GM19351 (cell line): Measurements from ENCODE around the gene SPEF2.
A peak's percentile ranks its signal among the peaks of the same experiment; 100 is the strongest.

Experiments
- ATAC-seq: cut with Tn5 transposase; IDR thresholded peaks from one replicate; pipeline ENCODE4 v1.9.1; 2021; ENCODE audit warnings: mild to moderate bottlenecking, moderate library complexity; ENCODE audit not compliant: unreplicated experiment

The SPEF2 gene, protein sequence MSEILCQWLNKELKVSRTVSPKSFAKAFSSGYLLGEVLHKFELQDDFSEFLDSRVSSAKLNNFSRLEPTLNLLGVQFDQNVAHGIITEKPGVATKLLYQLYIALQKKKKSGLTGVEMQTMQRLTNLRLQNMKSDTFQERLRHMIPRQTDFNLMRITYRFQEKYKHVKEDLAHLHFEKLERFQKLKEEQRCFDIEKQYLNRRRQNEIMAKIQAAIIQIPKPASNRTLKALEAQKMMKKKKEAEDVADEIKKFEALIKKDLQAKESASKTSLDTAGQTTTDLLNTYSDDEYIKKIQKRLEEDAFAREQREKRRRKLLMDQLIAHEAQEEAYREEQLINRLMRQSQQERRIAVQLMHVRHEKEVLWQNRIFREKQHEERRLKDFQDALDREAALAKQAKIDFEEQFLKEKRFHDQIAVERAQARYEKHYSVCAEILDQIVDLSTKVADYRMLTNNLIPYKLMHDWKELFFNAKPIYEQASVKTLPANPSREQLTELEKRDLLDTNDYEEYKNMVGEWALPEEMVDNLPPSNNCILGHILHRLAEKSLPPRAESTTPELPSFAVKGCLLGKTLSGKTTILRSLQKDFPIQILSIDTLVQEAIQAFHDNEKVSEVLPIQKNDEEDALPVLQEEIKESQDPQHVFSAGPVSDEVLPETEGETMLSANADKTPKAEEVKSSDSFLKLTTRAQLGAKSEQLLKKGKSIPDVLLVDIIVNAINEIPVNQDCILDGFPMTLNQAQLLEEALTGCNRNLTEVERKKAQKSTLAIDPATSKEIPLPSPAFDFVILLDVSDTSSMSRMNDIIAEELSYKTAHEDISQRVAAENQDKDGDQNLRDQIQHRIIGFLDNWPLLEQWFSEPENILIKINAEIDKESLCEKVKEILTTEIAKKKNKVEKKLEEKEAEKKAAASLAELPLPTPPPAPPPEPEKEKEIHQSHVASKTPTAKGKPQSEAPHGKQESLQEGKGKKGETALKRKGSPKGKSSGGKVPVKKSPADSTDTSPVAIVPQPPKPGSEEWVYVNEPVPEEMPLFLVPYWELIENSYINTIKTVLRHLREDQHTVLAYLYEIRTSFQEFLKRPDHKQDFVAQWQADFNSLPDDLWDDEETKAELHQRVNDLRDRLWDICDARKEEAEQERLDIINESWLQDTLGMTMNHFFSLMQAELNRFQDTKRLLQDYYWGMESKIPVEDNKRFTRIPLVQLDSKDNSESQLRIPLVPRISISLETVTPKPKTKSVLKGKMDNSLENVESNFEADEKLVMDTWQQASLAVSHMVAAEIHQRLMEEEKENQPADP (N-terminal part only)

DNA sequence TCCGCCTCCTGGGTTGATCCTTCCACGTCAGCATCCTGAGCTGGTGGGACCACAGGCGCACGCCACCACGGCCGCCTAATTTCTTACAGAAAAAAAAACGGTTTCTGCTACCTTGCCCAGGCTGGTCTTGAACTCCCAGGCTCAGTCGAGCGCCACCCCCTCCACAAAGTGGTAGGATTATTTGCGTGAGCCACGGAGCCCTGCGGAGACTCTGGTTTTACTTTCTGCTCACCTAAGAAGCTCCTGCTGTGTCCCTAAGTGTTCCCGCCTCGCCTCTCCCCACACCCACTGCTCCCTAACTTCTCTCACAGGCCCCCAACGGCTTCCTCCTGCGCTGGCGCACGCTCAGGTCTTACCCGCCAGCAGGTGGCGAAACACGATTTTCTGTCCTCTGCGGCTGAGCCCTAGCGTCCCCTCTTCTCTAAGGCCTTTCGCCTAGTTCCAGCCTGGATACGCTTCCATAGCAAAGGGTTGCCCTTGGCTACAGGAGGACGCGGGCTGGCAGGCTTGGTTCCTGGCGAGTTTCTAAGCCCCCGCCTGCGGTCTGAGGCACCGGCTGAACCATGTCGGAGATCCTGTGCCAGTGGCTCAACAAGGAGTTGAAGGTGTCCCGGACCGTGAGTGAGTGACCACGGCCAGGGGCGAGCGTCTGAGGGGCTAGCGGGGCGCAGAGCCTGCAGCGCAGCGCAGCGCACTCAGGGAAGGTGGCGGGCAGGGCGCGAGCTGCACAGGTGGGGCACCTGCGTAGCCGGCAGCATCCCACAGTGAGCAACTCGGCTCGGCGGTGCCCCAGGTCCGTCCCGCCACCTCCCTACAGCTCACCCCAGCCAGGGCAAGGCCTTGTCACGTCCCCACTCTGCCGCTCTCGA, at the start of gene SPEF2:
SPEF2 (plus strand) TSS at position 429 of the 869 bp plus-strand sequence; CDS start at position 564, 135 bp downstream.
- peak; percentile 93 for ATAC-seq

DNA sequence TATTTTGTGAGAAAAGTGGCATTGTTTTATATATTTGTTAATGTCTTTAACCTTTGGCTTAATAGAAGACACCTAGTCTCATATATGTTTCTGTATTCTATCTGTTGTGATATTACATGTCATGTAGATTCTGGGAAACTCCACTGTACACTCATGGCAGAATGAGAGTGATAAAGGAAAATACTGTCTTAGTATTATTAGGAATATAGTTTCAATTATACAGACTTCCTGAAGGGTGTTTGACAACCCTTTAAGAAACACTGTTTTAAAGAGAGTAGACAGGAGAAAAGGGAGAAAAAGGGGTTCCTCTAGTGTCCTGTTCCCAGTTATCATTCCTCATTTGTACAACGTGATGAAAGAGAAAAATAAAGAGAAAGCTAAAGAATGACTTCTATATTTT, 42.1 kb upstream of the SPEF2 start:
- no peak for ATAC-seq

DNA sequence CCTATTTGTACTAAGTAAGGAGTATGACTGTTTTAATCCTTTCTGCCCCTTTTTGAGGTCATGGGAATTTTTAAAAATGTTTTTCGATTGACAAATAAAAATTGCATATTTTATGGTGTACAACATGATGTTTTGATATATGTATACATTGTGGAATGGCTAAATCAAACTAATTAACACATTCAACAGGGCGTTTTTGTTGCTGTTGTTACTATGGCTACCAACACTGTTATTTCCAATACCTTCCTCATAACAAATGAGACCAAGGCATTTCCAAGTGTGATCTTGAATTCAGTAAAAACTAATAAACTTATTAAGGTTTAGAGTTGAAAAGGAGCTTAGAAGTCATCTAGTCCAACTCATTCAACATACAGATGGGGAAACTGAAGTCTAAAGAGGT, 30.2 kb upstream of the SPEF2 start:
- no peak for ATAC-seq

DNA sequence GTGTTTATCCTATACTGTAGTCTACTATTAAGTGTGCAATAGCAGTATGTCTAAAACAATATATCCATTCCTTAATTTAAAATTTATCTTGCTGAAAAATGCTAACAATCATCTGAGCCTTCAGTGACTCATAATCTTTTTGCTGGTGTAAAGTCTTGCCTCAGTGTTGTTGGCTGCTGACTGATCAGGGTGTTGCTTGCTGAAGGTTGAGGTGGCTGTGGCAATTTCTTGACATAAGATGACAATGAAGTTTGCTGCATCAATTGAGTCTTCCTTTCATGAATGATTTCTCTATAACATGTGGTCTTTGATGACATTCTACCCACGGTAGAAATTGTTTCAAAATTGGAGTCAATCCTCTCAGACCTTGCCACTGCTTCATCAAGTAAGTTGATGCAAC, 24.3 kb upstream of the SPEF2 start:
- no peak for ATAC-seq

DNA sequence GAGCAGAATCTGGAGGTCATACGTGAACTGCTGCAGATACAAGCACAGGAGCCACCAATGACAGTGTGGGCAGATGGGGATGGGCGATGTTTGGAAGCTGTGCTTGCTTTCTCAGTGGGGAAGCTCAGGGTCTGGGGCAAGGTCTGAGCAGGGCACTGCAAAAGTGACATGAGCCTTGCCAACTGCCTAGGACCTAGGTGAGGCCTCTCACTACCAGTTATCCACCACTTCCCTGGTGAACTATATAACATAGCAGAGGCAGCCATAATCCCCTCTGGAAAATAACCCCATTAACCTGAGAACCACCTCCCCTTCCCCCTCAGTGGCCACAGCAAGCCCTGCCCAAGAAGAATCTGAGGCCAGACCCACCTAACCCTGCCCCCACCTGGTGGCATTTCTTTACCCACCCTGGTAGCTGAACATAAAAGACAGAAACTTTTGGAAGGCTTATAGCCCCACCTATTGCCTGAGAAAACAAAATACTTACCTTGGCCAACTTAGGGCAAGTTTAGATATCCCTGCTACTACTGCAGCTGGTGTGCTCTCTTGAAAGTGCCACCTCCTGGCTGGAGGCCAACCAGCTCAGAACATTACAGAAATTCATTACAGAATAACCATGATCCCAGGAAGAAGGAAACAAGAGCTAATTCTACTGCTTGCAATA, 18.8 kb upstream of the SPEF2 start:
- no peak for ATAC-seq

DNA sequence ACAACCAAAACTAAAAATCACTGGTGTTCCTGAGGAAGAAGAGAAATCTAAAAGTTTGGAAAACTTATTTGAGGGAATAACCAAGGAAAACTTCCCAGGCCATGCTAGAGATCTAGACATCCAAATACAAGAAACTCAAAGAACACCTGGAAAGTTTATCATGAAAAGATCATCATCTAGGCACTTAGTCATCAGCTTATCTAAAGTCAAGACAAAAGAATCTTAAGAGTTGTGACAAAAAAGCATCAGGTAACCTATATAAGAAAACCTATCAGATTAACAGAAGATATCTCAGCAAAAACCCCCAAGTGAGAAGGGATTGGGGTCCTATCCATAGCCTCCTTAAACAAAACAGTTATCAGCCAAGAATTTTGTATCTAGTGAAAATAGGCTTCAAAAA, 17.1 kb upstream of the SPEF2 start:
- no peak for ATAC-seq

DNA sequence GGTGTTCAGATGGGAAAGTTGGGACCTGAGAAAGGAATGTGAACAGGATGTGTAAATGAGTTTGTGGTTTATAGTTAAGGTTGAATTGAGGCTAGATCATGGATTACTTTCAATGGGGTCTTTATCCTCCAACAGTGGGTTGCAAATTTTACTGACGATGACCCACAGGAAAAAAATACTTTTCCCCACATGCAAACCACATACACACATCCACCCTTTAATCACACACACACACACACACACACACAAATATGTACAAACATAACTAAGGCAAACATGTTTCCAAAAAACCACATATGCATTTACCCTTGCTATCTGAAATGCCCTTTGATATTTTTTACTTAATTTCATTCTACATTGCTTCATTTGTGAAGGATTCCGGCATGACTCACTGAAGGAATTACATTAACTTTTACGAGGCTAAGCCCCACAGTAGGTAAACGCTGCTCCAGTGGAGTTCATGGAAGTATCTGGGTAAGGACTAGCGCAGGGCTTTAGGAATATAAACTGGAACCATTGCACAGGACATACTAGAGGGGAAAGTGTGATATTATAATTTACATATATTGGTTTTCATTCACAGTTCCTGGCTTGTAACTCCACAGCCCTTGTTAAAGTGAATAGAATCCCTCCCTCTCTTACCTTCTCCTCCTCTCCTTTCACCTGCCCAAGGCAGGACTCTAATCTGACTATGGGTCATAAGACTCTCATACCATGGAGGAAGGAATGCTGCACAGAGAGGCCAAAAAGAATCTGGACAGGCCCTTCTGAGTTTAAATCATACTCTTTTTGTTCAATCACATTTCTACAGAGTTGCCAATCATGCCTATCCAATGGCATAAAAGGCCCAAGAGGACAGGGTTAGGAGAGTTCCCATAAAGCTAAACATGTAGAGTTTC, 8.5 kb upstream of the SPEF2 start:
- ATAC-seq: no peak

DNA sequence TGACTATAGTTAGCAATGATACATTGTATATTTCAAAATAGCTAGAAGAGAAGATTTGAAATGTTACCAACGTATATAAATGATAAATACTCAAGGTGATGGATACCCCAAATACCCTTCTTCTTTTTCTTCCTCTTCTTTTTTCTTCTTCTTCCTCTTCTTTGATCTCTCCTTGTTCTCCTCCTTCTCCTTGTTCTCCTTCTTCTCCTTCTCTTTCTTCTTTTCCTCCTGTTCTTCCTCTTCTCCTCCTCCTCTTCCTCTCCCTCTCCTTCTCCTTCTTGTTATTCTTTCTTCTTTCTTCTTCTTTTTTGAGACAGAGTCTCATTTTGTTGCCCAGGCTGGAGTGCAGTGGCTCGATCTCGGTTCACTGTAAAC, 616 bp upstream of the SPEF2 start:
- no peak for ATAC-seq

DNA sequence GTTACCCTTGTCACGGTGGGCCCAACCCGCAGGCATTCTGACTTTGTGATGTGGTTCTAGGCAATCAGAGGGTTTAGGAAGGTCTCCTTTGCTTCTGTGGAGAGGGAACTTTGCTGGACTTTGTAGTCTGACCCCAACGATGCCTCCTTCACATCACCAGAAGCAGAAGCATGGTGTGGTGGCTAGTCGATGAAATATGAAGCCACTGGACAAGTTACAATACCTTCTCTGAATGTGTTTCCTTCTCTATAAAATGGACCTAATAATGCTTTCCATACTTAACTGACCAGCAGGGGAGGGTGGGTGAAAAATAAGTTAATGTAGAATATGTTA, 607 bp downstream of the SPEF2 start:
- ATAC-seq: no peak

DNA sequence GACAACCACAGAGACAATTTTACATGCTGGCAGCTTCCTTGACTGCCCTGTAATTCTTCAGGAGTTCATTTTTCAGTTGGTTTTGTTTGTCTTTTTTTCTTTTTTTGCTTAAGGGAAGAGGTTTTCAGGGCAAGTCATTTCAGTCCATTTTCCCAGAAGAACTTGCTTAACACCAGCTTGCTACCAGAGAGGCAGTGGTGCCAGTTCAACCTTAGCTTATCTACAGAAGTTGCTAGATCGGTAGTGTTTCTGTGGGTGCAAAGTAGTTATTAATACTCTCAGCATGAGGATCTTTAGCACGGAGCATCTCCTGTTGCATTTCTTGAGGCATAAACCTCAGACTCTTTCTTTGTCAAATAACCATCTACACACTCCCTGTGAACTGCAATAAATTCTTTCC, 1.1 kb downstream of the SPEF2 start:
- ATAC-seq: no peak

DNA sequence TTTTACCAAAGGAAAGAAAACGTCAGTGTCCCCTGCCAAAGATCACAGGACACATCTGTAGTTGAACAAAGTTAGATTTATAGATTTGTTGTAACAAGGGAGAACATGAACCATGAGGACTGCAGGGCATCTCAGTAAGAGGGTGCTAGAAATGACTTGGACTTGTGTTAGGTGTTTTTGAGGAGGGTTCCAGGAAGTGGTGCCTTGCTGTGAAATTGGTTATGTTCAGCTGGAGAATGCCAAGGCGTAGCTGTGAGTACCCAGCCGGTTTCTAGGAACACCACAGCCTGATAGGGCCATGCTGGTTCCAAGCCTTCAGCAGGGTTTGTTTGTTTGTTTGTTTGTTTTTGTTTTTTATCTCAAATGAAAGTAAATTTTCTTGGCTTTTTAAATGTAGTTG, 5.3 kb downstream of the SPEF2 start:
- no peak for ATAC-seq

DNA sequence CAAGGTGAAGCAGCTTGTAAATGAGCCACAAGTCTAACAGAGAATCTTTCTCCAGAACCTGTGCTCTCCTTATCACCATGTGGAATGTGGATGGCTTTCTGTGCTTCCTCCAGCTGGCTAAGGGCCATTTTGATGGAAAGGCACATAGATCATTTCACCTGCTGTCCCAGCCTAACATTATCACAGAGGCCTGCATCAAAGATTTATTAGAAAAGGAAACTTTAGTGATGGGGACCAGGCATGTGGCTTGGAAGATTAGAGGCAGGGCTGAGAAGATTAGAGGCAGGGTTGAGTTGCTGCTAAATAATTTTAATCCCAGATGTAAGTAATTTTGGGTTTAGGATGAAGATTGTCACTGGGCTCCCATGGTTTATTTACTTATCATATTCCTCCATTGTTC, 6.3 kb downstream of the SPEF2 start:
- no peak for ATAC-seq

DNA sequence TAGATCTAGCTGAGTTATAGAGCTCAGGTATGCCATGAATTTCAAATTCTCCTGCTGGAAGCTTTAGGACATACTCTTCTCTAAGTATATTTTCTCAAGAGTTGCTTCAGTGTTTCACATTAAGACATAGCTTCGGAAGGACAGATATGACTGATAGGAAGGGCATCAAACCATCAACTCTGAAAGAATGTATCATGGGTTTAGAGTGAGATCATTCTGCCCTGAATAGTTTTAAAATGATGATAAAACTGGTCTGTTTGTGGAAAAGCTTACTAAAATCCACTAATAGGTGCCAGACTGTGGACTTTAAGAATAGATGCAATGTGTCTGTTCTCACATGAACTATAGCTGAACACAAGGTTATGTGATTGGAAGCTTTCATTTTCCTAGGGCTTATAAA, 8.4 kb downstream of the SPEF2 start:
- ATAC-seq: no peak

DNA sequence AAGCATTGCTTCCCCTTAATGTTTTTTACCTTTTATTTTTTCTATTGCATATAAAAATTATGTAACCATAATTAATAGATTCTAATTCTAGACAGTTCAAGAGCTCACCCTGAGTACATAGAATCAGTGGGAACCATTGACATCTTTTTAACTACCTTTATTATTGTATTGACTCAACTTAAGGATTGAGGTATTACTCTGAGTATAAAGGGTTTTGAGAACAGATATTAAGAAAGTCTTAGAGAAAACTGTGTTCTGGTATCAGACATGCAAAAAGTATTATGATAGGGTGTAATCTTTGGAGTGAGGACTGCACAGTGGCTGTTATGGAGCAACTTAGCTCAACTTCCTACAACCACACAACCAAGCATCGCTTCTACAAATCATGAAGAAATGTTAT, 8.9 kb downstream of the SPEF2 start:
- no peak for ATAC-seq

DNA sequence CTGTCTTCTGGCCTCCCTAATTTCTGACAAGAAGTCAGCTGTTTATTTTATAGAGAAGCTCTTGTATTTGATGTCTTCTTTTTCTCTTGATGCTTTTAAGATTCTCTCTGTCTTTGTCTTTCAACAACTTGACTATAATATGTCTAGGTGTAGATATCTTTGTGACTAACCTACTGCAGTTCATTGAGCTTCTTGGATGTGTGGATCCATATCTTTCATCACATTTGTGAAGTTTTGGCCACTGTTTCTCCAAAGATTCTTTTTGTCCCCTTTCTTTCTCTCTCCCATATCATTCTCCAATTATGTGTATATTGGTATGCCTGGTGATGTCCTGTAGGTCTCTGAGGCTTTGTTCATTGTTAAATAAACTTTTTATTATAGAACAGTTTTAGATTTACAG, 16.7 kb downstream of the SPEF2 start:
- no peak for ATAC-seq

DNA sequence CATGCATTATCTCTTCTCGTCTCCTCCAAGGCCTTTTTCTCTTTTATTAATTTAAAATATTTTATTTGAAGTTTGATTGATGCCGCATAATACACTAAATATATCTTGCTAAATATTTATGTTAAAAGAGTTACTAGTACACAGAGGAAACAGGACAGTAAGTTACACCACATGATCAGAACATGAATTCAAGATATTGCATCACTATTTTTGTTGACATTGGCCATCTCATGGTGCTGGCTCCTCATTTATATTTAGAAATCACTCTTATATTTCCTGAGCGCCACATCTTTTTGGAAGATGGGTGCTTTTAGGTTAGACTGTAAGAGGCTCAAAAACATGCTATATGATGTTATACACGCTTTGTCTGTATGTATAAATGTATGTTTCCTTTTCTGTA, 23.0 kb downstream of the SPEF2 start:
- ATAC-seq: no peak

DNA sequence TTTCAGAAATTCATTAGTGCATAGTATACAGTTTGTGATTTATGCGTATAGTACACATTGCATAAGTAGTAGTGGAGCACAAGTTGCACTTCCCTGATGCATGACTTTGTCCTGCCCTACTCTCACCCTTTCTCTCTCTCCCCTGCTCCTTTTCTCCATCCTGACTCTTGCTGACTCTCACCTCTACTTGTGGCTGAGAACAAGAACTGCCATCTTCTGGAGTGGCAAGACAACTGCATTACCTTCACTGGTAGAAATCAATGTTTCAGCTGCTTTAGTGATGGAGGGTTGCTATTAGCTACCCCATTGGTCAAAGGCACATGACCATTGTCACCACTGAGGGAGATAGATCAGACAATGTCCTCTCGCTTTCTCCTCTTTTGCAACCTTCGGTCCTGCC, 26.9 kb downstream of the SPEF2 start:
- ATAC-seq: no peak

DNA sequence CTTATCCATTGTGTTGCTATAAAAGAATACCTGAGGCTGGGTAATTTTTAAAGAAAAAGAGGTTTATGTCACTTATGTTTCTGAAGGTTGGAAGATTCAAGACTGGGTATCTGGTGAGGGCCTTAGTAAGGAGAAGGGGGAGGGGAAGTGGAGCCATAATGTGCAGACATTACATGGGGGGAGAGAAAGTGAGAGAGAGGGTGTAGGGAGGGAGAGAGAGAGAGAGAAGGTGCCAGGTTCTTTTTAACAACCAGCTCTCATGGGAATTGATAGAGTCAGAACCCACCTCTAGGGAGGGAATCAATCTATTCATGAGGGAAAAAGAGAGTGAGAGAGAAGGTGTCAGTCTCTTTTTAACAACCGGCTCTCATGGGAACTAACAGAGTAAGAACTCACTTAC, 29.5 kb downstream of the SPEF2 start:
- ATAC-seq: no peak

DNA sequence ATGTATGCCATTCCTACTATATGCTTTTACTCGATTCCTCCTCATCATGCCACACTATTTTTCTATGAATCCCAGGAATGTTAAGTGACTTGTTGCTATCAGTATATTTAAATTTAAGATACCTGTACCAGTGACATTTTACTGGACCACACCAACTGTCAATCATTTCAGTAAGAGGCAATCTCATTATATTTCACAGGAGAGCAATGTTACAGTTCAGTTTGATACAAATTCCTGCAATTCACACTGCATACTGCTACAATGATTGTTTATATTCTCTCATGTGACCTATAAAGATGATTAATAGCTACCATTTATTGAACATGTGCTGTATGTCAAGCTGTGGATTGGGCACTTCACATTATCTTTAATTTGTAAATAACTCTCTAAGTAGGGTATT, 30.0 kb downstream of the SPEF2 start:
- no peak for ATAC-seq
